HFF-Myc (cell line): ENCODE results near the gene GRB10.

Source experiments
- DNase-seq: peaks from one replicate; pipeline ENCODE4 v3.0.0-alpha.2; 2011; ENCODE audit warnings: low read depth; ENCODE audit errors: extremely low read depth
- H3K4me3 ChIP-seq: replicated peaks from 2 replicates; pipeline ENCODE4 v1.5.1; 2011; ENCODE audit warnings: low read depth, mild to moderate bottlenecking, control low read depth, low read length
- CTCF ChIP-seq: IDR thresholded peaks from 2 replicates; pipeline ENCODE4 v1.5.1; 2012; ENCODE audit warnings: mild to moderate bottlenecking, low read depth, low read length, control low read depth; ENCODE audit errors: missing control alignments

GRB10 gene

GRCh38 chr7:50757703-50758390 is 24.8 kb downstream of the GRB10 start:
- TF ChIP-seq CTCF = no peak
- no peak for DNase-seq
- no peak overlapping the region for H3K4me3 ChIP-seq

- no peak overlapping the region for H3K4me3 ChIP-seq
- no peak for TF ChIP-seq CTCF
- DNase-seq = no peak
Observed at GRCh38 chr7:50756180-50756579, 26.5 kb downstream of the GRB10 start.

- no peak for DNase-seq
- H3K4me3 ChIP-seq = no peak overlapping the region
- TF ChIP-seq CTCF = no peak
Observed at GRCh38 chr7:50754684-50755083, 28.0 kb downstream of the GRB10 start.

GRCh38 chr7:50754241-50754640 is 28.5 kb downstream of the GRB10 start:
- no peak overlapping the region for H3K4me3 ChIP-seq
- DNase-seq = no peak
- no peak for TF ChIP-seq CTCF

- no peak overlapping the region for H3K4me3 ChIP-seq
- no peak for DNase-seq
- no peak for TF ChIP-seq CTCF
Observed at GRCh38 chr7:50752422-50752821, 30.3 kb downstream of the GRB10 start.

GRCh38 chr7:50751146-50751545 is 31.6 kb downstream of the GRB10 start:
- no peak for TF ChIP-seq CTCF
- no peak for DNase-seq

GRCh38 chr7:50749896-50750295 is 32.8 kb downstream of the GRB10 start:
- no peak for DNase-seq
- TF ChIP-seq CTCF = no peak
- no peak overlapping the region for H3K4me3 ChIP-seq

More at GRCh38 chr7:50751146-50751545, 31.6 kb downstream of the GRB10 start:
- H3K4me3 ChIP-seq = no peak overlapping the region
